MM.1S (cell line): Measurements from ENCODE around the gene ZNF574.

ENCODE experiments used
- CTCF ChIP-seq: fragments of 300-600 bp; sonication (generic); IDR thresholded peaks from 2 replicates; pipeline ENCODE4 v1.5.1; 2016; ENCODE audit warnings: antibody characterized with exemption, low read length, mixed read lengths
- EZH2 ChIP-seq: fragments of 300-600 bp; sonication (generic); optimal IDR thresholded peaks from 2 replicates; pipeline ENCODE3; 2017; ENCODE audit warnings: low read depth, mild to moderate bottlenecking, antibody characterized with exemption, low read length, mixed read lengths
- EZH2phosphoT487 ChIP-seq: fragments of 300-600 bp; sonication (generic); IDR thresholded peaks from 2 replicates; pipeline ENCODE4 v1.6.1; 2018; ENCODE audit warnings: antibody characterized with exemption, low read length

- no peak for TF ChIP-seq CTCF
- TF ChIP-seq EZH2phosphoT487: no peak
- no peak for TF ChIP-seq EZH2
Measured at GRCh38 chr19:42089191-42089750, 13.3 kb downstream of the ZNF574 start.
